ENCODE results near the gene RAD23B.

The RAD23B gene

GRCh38 chr9:107338911-107339659 is 56.0 kb downstream of the RAD23B start:
- no peak overlapping the region for H3K27ac ChIP-seq
- DNase-seq (ENCODE audit: low spot score): no peak
- TF ChIP-seq CTCF (IDR thresholded peaks at IDR 0.05): no peak
- no peak overlapping the region for H3K4me3 ChIP-seq

- H3K27ac ChIP-seq: no peak overlapping the region
- H3K4me3 ChIP-seq: no peak overlapping the region
- DNase-seq (ENCODE audit: low spot score): no peak
- TF ChIP-seq CTCF (IDR thresholded peaks at IDR 0.05): peak; percentile 64
Observed at GRCh38 chr9:107340920-107341632, 58.0 kb downstream of the RAD23B start.

GRCh38 chr9:107342476-107343161 is 59.5 kb downstream of the RAD23B start:
- Histone ChIP-seq H3K27ac (no peak overlapping the region), H3K4me3 (no peak overlapping the region)
- DNase-seq (ENCODE audit: low spot score): no peak
- TF ChIP-seq CTCF (IDR thresholded peaks at IDR 0.05): no peak

- no peak for TF ChIP-seq CTCF (IDR thresholded peaks at IDR 0.05)
- Histone ChIP-seq H3K27ac (no peak overlapping the region), H3K4me3 (no peak overlapping the region)
- no peak for DNase-seq (ENCODE audit: low spot score)
Observed at GRCh38 chr9:107345327-107345726, 62.2 kb downstream of the RAD23B start.

- H3K27ac ChIP-seq: no peak overlapping the region
- no peak for TF ChIP-seq CTCF (IDR thresholded peaks at IDR 0.05)
Observed at GRCh38 chr9:107348836-107349235, 65.8 kb downstream of the RAD23B start.

GRCh38 chr9:107350443-107350842 is 67.4 kb downstream of the RAD23B start:
- TF ChIP-seq CTCF (IDR thresholded peaks at IDR 0.05): no peak
- Histone ChIP-seq H3K4me3 (no peak overlapping the region), H3K27ac (no peak overlapping the region)
- DNase-seq (ENCODE audit: low spot score): no peak

More at GRCh38 chr9:107348836-107349235, 65.8 kb downstream of the RAD23B start:
- DNase-seq (ENCODE audit: low spot score): no peak
- H3K4me3 ChIP-seq: no peak overlapping the region
